Measurements from ENCODE around the gene S100A14.

The S100A14 gene

DNA sequence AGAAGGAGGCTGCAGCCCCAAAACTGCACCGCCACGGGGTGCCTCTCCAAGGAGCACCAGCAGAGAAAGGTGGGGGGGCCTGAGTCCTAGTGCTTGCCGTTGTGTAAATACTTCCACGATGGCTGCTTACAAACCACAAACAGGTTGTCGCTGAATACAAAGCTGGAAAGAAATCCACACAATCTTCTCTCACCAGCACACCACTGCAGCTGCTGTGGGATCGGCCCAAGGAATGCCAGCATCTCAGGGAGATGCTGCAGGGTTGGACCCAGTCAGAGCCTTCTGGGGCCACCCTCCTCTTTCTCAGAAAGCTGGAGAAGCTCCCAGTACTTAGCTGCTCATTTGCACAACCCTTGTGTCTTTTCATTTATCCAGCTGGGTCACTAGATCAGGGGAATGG lies 3.0 kb upstream of the S100A14 start:
- TF ChIP-seq, protein P1, sequence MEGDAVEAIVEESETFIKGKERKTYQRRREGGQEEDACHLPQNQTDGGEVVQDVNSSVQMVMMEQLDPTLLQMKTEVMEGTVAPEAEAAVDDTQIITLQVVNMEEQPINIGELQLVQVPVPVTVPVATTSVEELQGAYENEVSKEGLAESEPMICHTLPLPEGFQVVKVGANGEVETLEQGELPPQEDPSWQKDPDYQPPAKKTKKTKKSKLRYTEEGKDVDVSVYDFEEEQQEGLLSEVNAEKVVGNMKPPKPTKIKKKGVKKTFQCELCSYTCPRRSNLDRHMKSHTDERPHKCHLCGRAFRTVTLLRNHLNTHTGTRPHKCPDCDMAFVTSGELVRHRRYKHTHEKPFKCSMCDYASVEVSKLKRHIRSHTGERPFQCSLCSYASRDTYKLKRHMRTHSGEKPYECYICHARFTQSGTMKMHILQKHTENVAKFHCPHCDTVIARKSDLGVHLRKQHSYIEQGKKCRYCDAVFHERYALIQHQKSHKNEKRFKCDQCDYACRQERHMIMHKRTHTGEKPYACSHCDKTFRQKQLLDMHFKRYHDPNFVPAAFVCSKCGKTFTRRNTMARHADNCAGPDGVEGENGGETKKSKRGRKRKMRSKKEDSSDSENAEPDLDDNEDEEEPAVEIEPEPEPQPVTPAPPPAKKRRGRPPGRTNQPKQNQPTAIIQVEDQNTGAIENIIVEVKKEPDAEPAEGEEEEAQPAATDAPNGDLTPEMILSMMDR (IDR thresholded peaks at IDR 0.05; ENCODE audit: unreplicated experiment in 3 of 3), result no peak
- H3K4me1 Mint-ChIP-seq, result peaks cover 26% of the 10 kb centered on the region
- H3K36me3 Mint-ChIP-seq (ENCODE audit: low read depth), result peaks cover 37% of the 10 kb centered on the region
- no peak overlapping the region for H3K4me3 Mint-ChIP-seq
- H3K27ac Mint-ChIP-seq, result no peak overlapping the region
- H3K9me3 Mint-ChIP-seq, result no peaks in the 10 kb centered on the region
- H3K27me3 Mint-ChIP-seq (ENCODE audit: low read depth), result no peaks in the 10 kb centered on the region

DNA sequence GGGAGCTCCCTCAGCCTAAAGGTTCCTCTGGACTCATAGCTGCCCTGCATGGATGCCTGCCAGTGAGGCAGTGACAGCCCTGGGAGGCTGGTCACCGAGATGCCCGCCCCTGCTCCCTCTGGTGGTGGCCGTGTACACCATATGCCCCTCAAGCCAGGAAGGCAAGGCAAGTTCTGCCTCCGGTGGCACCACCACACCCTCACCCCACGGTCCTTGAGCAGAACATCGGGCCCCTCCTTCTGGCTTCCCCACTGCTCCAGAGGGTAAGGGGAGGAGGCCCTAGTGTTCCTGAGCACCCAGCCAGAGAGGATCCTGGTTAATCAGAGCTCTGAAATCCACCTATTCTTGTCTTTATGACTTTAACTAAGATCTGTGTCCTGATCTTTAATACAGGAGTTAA lies 1.5 kb upstream of the S100A14 start:
- Mint-ChIP-seq H3K4me1 (peaks cover 27% of the 10 kb centered on the region), H3K4me3 (no peak overlapping the region), H3K27me3 (ENCODE audit: low read depth) (no peaks in the 10 kb centered on the region), H3K9me3 (no peaks in the 10 kb centered on the region), H3K27ac (peak overlapping the region in 2 of 3 experiments; percentile 66 to 74), H3K36me3 (ENCODE audit: low read depth) (peaks cover 27% of the 10 kb centered on the region)
- TF ChIP-seq, protein P1 (IDR thresholded peaks at IDR 0.05; ENCODE audit: unreplicated experiment in 3 of 3), result peak; percentile 28 to 48 (median 35)

DNA sequence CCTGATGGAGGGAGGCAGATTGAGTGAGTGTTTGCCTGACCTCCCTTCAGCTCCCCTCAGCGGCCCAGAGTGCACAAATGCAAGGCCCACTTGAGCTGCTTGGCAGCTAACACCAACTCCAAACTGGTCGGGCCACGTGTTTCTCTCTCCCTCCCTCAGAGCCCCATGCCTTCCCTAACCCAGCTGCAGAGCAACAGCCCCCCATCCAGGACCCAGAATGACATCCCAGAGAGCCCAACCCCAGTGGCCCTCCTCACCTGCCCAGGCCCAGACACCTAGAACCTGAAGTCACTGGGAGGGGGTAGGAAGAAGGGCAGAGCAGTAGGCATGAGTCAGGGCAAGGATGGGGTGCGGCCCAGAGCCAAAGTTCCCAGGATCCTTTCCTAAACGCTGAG lies 789 bp upstream of the S100A14 start:
- no peaks in the 10 kb centered on the region for H3K9me3 Mint-ChIP-seq
- peaks cover 21% of the 10 kb centered on the region for H3K36me3 Mint-ChIP-seq (ENCODE audit: low read depth)
- peak overlapping the region; percentile 66 to 88 (median 74) for H3K27ac Mint-ChIP-seq
- H3K4me3 Mint-ChIP-seq, result no peak overlapping the region
- peaks cover 34% of the 10 kb centered on the region for H3K4me1 Mint-ChIP-seq
- H3K27me3 Mint-ChIP-seq (ENCODE audit: low read depth), result no peaks in the 10 kb centered on the region
- TF ChIP-seq, protein P1 (IDR thresholded peaks at IDR 0.05; ENCODE audit: unreplicated experiment in 3 of 3), result no peak

DNA sequence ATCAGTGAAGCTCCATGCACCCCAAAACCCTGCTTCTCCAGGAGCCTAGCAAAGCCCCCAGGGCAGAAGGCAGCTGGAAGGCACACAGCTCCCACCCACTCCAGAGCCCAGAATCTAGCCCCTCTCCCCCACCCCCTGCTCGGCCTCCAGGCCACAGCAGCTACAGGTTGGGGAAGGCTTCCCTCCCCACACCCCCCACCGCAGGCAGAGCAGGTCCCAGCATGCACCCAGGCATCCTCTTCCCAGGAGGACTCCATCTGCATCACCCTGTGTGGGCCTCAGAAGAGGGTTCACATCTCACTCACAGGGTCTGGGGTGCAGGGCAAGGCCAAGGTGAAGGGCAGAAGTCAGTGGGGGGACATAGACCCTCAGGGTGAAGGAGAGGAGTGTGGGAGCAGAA lies 719 bp downstream of the S100A14 start:
- H3K9me3 Mint-ChIP-seq, result no peaks in the 10 kb centered on the region
- peaks cover 17% of the 10 kb centered on the region for H3K36me3 Mint-ChIP-seq (ENCODE audit: low read depth)
- TF ChIP-seq, protein P1 (IDR thresholded peaks at IDR 0.05; ENCODE audit: unreplicated experiment in 3 of 3), result no peak
- peak overlapping the region in 2 of 3 experiments; percentile 66 to 88 for H3K27ac Mint-ChIP-seq
- H3K4me3 Mint-ChIP-seq, result no peak overlapping the region
- peaks cover 42% of the 10 kb centered on the region for H3K4me1 Mint-ChIP-seq
- H3K27me3 Mint-ChIP-seq (ENCODE audit: low read depth), result no peaks in the 10 kb centered on the region

DNA sequence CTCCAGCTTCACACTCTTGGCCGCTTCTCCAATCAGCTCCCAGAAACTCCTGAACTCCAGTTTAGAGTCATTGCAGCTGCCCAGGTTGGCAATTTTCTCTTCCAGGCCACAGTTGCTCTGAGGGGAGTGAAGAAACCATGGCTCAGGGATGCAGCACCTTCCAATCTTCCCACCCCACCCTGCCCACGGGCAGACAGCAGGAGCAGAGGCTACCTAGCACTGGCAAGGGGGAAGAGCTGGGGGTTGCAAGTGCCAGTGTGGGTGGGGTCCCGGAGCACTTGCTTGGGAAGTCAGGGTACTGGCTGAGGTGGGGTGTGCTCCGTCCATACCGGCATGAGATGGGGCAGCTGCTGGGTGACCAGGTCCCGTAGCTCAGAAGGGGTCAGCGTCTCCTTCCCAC lies 1.2 kb downstream of the S100A14 start:
- Mint-ChIP-seq H3K4me1 (peaks cover 46% of the 10 kb centered on the region), H3K9me3 (no peaks in the 10 kb centered on the region), H3K27me3 (ENCODE audit: low read depth) (no peaks in the 10 kb centered on the region), H3K36me3 (ENCODE audit: low read depth) (peaks cover 12% of the 10 kb centered on the region), H3K4me3 (peak overlapping the region in 2 of 3 experiments; percentile 23 to 61), H3K27ac (peak overlapping the region; percentile 62 to 90 (median 90))
- TF ChIP-seq, protein P1 (IDR thresholded peaks at IDR 0.05; ENCODE audit: unreplicated experiment in 3 of 3), result no peak

DNA sequence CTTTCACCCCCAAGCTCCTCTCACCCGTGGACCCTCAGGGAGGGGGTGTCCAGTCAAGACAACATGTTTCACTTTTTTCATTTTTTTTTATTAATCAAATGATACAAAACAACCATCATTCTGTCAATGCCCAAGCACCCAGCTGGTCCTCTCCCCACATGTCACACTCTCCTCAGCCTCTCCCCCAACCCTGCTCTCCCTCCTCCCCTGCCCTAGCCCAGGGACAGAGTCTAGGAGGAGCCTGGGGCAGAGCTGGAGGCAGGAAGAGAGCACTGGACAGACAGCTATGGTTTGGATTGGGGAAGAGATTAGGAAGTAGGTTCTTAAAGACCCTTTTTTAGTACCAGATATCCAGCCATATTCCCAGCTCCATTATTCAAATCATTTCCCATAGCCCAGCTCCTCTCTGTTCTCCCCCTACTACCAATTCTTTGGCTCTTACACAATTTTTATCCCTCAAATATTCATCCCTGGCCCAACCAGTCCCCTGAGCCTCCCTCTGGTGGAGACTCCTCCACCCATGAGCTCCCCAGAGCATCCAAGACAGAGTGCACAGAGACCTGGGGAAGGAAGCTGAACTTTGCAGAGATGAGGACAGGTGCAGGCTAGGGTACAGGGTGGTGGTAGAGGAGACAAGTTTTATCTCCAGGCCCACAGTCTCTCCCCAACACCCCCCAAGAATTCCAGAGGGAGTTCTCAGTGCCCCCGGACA lies 1.8 kb downstream of the S100A14 start:
- TF ChIP-seq, protein P1 (IDR thresholded peaks at IDR 0.05; ENCODE audit: unreplicated experiment in 3 of 3), result no peak
- Mint-ChIP-seq H3K4me1 (peaks cover 52% of the 10 kb centered on the region), H3K36me3 (ENCODE audit: low read depth) (peaks cover 7% of the 10 kb centered on the region), H3K27me3 (ENCODE audit: low read depth) (no peaks in the 10 kb centered on the region), H3K27ac (peak overlapping the region; percentile 62 to 90 (median 90)), H3K4me3 (peak overlapping the region; percentile 50 to 61 (median 60)), H3K9me3 (no peaks in the 10 kb centered on the region)
